Gastroesophageal sphincter (tissue), 4 donors: ENCODE data around the gene FABP3. TPM values are rescaled to one million over a fixed set of nuclear protein-coding genes. Genes with fewer than 3 reads are reported as not detected.

Source experiments
- ATAC-seq: fragments of 150-250 bp; one replicate; pipeline ENCODE4 v1.9.1; 2016; ENCODE audit warnings: mild to moderate bottlenecking, moderate library complexity
- H3K27ac ChIP-seq, 4 donors: fragments of 200-600 bp; sonication (generic) in 3 of 4; 1 replicate in 3 of 4; 2 replicates in 1 of 4; pipeline ENCODE4 v1.5.1; 2016 to 2019
- H3K27me3 ChIP-seq: fragments of 200-600 bp; sonication (generic); one replicate; pipeline ENCODE4 v1.5.1; 2019
- H3K36me3 ChIP-seq, 2 donors: fragments of 200-600 bp; sonication (generic); one replicate each; pipeline ENCODE4 v1.5.1; 2019; ENCODE audit warnings: control low read depth in 1 of 2
- H3K4me1 ChIP-seq, 3 donors: fragments of 200-600 bp; sonication (generic); 1 replicate in 2 of 3; 2 replicates in 1 of 3; pipeline ENCODE4 v1.5.1; 2016 to 2019; ENCODE audit warnings: control low read depth in 2 of 3
- H3K4me3 ChIP-seq, 2 donors: fragments of 200-600 bp; sonication (generic); one replicate each; pipeline ENCODE4 v1.5.1; 2019; ENCODE audit warnings: mild to moderate bottlenecking in 1 of 2, moderate library complexity in 1 of 2
- H3K9me3 ChIP-seq, 3 donors: fragments of 200-600 bp; sonication (generic); one replicate each; pipeline ENCODE4 v1.5.1; 2017 to 2019; ENCODE audit warnings: control low read depth in 2 of 3
- EP300 ChIP-seq: sonication (generic); formaldehyde crosslinking; IDR thresholded peaks from one replicate; pipeline ENCODE4 v1.6.1; 2017; ENCODE audit warnings: antibody characterized with exemption, mild to moderate bottlenecking
- POLR2A ChIP-seq, 2 donors: fragments of 450-650 bp; IDR thresholded peaks; one replicate each; pipeline ENCODE4 v1.6.1; 2017; ENCODE audit warnings: antibody characterized with exemption in 2 of 2, mild to moderate bottlenecking in 2 of 2, moderate library complexity in 1 of 2
- POLR2AphosphoS5 ChIP-seq: sonication (generic); formaldehyde crosslinking; IDR thresholded peaks from one replicate; pipeline ENCODE4 v1.6.1; 2017; ENCODE audit warnings: antibody characterized with exemption
- WGBS, 2 donors: methylation state at CpG; one replicate each; pipeline ENCODE4 v1.1.5; 2018; ENCODE audit warnings: low coverage in 1 of 2; 5-methylcytosine and 5-hydroxymethylcytosine counted together
- total RNA-seq, 4 donors: library from RNA; depleted of rRNA; stranded (reverse); fragments of >200 nt; gene quantifications; one replicate each; pipeline ENCODE4 v1.1.0, GENCODE V29; 2016
- TF ChIP-seq, protein P1 (sequence below), 4 experiments: fragments of 200-600 bp in 2 of 4; fragments of 450-650 bp in 2 of 4; sonication (generic) in 1 of 4; IDR thresholded peaks; one replicate each; pipeline ENCODE4 v1.5.1; 2017 to 2019; ENCODE audit warnings: antibody characterized with exemption in 4 of 4, mild to moderate bottlenecking in 2 of 4, moderate library complexity in 2 of 4

Gene FABP3
- total RNA-seq, 4 donors from 2014 or later, result 25.8 to 39.4 (median 32.9) TPM

DNA sequence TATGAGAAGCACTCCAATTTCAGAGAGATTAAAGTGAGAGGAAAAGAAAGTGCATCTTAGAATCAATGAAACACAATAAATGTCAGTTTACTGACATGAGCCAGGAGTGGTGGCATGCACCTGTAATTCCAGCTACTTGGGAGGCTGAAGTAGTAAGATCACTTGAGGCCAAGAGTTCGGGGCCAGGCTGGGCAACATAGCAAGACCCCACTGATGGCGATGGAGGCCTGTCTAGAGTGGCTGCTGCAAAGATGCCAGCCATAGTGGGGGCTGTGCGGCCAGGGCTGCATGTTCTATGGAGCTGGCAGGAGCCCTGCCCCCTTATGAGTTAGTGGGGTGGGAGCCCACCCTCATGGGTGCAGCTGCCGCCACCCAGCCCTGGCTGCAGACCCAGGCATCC lies 48.8 kb downstream of the FABP3 start:
- Histone ChIP-seq H3K27me3 (no peaks in the 10 kb centered on the region), H3K4me3 (no peak overlapping the region), H3K36me3 (peaks cover 0 to 53% of the 10 kb centered on the region in 2 donors), H3K4me1 (no peaks in the 10 kb centered on the region), H3K9me3 (no peaks in the 10 kb centered on the region), H3K27ac (no peak overlapping the region)
- TF ChIP-seq POLR2A (IDR thresholded peaks at IDR 0.05) (no peak), EP300 (no peak), POLR2AphosphoS5 (no peak)
- TF ChIP-seq, protein P1, sequence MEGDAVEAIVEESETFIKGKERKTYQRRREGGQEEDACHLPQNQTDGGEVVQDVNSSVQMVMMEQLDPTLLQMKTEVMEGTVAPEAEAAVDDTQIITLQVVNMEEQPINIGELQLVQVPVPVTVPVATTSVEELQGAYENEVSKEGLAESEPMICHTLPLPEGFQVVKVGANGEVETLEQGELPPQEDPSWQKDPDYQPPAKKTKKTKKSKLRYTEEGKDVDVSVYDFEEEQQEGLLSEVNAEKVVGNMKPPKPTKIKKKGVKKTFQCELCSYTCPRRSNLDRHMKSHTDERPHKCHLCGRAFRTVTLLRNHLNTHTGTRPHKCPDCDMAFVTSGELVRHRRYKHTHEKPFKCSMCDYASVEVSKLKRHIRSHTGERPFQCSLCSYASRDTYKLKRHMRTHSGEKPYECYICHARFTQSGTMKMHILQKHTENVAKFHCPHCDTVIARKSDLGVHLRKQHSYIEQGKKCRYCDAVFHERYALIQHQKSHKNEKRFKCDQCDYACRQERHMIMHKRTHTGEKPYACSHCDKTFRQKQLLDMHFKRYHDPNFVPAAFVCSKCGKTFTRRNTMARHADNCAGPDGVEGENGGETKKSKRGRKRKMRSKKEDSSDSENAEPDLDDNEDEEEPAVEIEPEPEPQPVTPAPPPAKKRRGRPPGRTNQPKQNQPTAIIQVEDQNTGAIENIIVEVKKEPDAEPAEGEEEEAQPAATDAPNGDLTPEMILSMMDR (IDR thresholded peaks at IDR 0.05), result no peak
- WGBS, 2 donors, result 100% methylated on average over 2 of the region's 4 CpGs; no CpG with 5 or more reads in 1 of the 2 donors
- ATAC-seq, result no peak

DNA sequence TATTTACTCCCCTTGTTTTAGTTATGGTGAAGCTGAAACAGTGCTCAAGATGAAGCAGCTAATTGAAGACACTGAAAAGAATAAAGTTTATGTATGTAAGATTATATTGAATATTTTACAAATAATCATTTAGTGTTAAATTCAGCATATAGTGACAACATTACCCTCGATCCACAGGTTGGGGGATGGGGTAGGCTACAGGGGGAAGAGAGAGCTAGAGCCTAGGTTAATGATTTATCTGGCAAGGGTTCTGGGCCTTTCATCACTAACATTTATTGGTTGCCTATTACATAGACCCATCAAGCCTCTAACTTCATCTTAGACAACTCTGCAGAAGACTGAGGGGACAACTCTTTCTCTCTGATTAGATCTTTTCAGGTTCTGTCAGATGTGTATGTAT lies 54.7 kb downstream of the FABP3 start:
- ATAC-seq, result no peak
- H3K4me1 ChIP-seq, result no peaks in the 10 kb centered on the region
- no peak overlapping the region for H3K27ac ChIP-seq
- H3K27me3 ChIP-seq, result no peaks in the 10 kb centered on the region
- no peaks in the 10 kb centered on the region for H3K9me3 ChIP-seq
- H3K36me3 ChIP-seq, result peaks cover 0 to 89% of the 10 kb centered on the region in 2 donors
- H3K4me3 ChIP-seq, result no peak overlapping the region
- 75 to 78% methylated on average over 1 of the region's 1 CpG for WGBS, 2 donors
- TF ChIP-seq, protein P1 (IDR thresholded peaks at IDR 0.05), result no peak
- no peak for TF ChIP-seq EP300
- TF ChIP-seq POLR2A (IDR thresholded peaks at IDR 0.05), result no peak
- no peak for TF ChIP-seq POLR2AphosphoS5

DNA sequence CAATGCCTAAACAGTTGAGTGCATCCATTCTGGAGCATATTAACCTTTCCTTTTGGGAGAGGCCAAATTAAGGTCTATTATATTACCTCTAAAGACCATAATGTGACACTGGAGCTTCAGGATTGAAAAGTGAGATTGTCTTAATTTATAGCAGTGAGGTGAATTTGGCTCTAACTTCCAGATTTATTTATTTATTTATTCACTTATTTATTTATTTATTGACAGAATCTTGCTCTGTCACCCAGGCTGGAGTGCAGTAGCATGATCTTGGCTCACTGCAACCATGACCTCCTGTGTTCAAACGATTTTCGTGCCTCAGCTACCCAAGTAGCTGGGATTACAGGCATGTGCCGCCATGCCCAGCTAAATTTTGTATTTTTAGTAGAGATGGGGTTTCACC lies 57.0 kb downstream of the FABP3 start:
- Histone ChIP-seq H3K27ac (no peak overlapping the region), H3K4me1 (no peaks in the 10 kb centered on the region), H3K36me3 (peaks cover 0 to 99% of the 10 kb centered on the region in 2 donors), H3K9me3 (no peaks in the 10 kb centered on the region), H3K27me3 (no peaks in the 10 kb centered on the region), H3K4me3 (no peak overlapping the region)
- no peak for ATAC-seq
- TF ChIP-seq POLR2A (IDR thresholded peaks at IDR 0.05), result no peak
- TF ChIP-seq EP300, result no peak
- WGBS, 2 donors, result 90 to 94% methylated on average over 3 of the region's 3 CpGs

Other genes starting within 250 kb of the FABP3 start
- not detected for gene NKAIN1, start 133.2 kb downstream of the FABP3 start, total RNA-seq
- 10 to 100 TPM; 32.5 to 47.5 (median 39.9) TPM for gene SNRNP40, start 76.3 kb downstream of the FABP3 start, total RNA-seq
- 10 to 100 TPM; 25.4 to 28.7 (median 27.4) TPM for gene ZCCHC17, start 76.0 kb downstream of the FABP3 start, total RNA-seq
- 1 to 10 TPM; 2.5 to 8.7 (median 4.1) TPM for gene SERINC2, start 40.1 kb upstream of the FABP3 start, total RNA-seq
- gene TINAGL1, start 203.4 kb upstream of the FABP3 start, total RNA-seq, result 100 to 1,000 TPM; 152 to 368 (median 248) TPM
- under 1 TPM in 3 of 4 donors, not detected in 1; 0.23 to 0.82 (median 0.67) TPM for gene HCRTR1, start 244.6 kb upstream of the FABP3 start, total RNA-seq